K562 (cell line): Measurements from ENCODE around the gene TKTL1. TPM values are rescaled to one million over a fixed set of nuclear protein-coding genes. Genes with fewer than 3 reads are reported as not detected.

ENCODE experiments used
- ATAC-seq: fragments of 200-7000 bp; cut with Tn5 transposase; 3 replicates; pipeline ENCODE4 v1.9.1; 2020; ENCODE audit warnings: moderate library complexity
- BruUV-seq: library from RNA; stranded (reverse); fragments of 400-500 nt; replicated peaks from 2 replicates; lab custom pipeline; 2021; lab: Mats Ljungman, UMichigan
- CTCF ChIA-PET: fragments of 300-600 bp; formaldehyde crosslinking; extraction: SDS; loops from one replicate; lab custom pipeline; 2021; ENCODE audit warnings: low intra/inter-chr PET ratio; lab: Yijun Ruan, JAX
- POLR2A ChIA-PET: fragments of 300-600, 350-650 bp; sonication (Branson Sonifier 250); formaldehyde crosslinking; extraction: SDS; loops from one replicate; lab custom pipeline; 2021; ENCODE audit warnings: antibody characterized with exemption, inconsistent platforms; lab: Yijun Ruan, JAX
- DNase-seq, 4 experiments: peaks; one replicate each; pipeline versions ENCODE4 v3.0.0 to v3.0.0-alpha.2; 2011 to 2018; ENCODE audit warnings: low spot score in 3 of 4, mixed read lengths in 3 of 4; ENCODE audit errors: extremely low read depth in 1 of 4
- FAIRE-seq: peaks from 2 replicates; lab custom pipeline; 2011; peaks lifted over from hg19 to GRCh38; lab: Jason Lieb, UNC
- H2AFZ ChIP-seq: 2 replicates; pipeline ENCODE4 v1.6.0; 2011; ENCODE audit warnings: low read depth, low read length, control low read depth, inconsistent platforms
- H3K27ac ChIP-seq: fragments of 200-600 bp; 3 replicates; pipeline ENCODE4 v1.8.0; 2011; ENCODE audit warnings: low read depth, mild to moderate bottlenecking, control low read depth, inconsistent platforms, low read length, moderate library complexity, mixed read lengths; ENCODE audit errors: extremely low read depth
- H3K27me3 ChIP-seq, 2 experiments: fragments of 300-600 bp in 1 of 2; 2 replicates in 1 of 2; 3 replicates in 1 of 2; pipeline versions ENCODE4 v1.6.0 to v1.8.0; 2011; ENCODE audit warnings: inconsistent platforms in 2 of 2, low read length in 2 of 2, mild to moderate bottlenecking in 1 of 2, mixed read lengths in 1 of 2, moderate library complexity in 1 of 2; ENCODE audit not compliant: control insufficient read depth in 2 of 2, insufficient read depth in 2 of 2
- H3K36me3 ChIP-seq: fragments of 300-600 bp; 3 replicates; pipeline ENCODE4 v1.8.0; 2011; ENCODE audit warnings: mild to moderate bottlenecking, low read length, inconsistent platforms; ENCODE audit not compliant: control insufficient read depth, insufficient read depth
- H3K4me1 ChIP-seq, 2 experiments: fragments of 200-600 bp in 1 of 2; replicated peaks in 1 of 2; 2 replicates in 1 of 2; 3 replicates in 1 of 2; pipeline versions ENCODE4 v1.5.1 to v1.8.0; 2011; ENCODE audit warnings: inconsistent platforms in 2 of 2, low read length in 2 of 2, mild to moderate bottlenecking in 1 of 2, mixed read lengths in 1 of 2, moderate library complexity in 1 of 2; ENCODE audit not compliant: control insufficient read depth in 2 of 2, insufficient read depth in 2 of 2
- H3K4me2 ChIP-seq: 2 replicates; pipeline ENCODE4 v1.6.1; 2011; ENCODE audit warnings: low read length, control low read depth, inconsistent platforms, mixed read lengths; ENCODE audit not compliant: insufficient read depth
- H3K4me3 ChIP-seq: fragments of 200-600 bp; sonication (generic), shearing (Covaris generic); 2 replicates; pipeline ENCODE4 v1.5.1; 2016; ENCODE audit warnings: control low read depth, inconsistent platforms
- H3K79me2 ChIP-seq: fragments of 200-600 bp; 3 replicates; pipeline ENCODE4 v1.8.0; 2011; ENCODE audit warnings: low read length, inconsistent platforms; ENCODE audit not compliant: control insufficient read depth, insufficient read depth
- H3K9ac ChIP-seq, 2 experiments: 2 replicates each; pipeline versions ENCODE4 v1.6.0 to v1.6.1; 2011; ENCODE audit warnings: low read depth in 2 of 2, low read length in 2 of 2, control low read depth in 1 of 2, inconsistent platforms in 1 of 2, mild to moderate bottlenecking in 1 of 2, mixed read lengths in 1 of 2; ENCODE audit not compliant: insufficient read depth in 1 of 2
- H3K9me1 ChIP-seq: one replicate; pipeline ENCODE4 v1.6.0; 2011; ENCODE audit warnings: inconsistent platforms, mild to moderate bottlenecking, low read length, moderate library complexity; ENCODE audit not compliant: control insufficient read depth, insufficient read depth
- H3K9me3 ChIP-seq: replicated peaks from 2 replicates; pipeline ENCODE4 v1.5.1; 2011; ENCODE audit warnings: low read depth, low read length, inconsistent platforms; ENCODE audit not compliant: control insufficient read depth, insufficient read depth
- H4K20me1 ChIP-seq: replicated peaks from 2 replicates; pipeline ENCODE4 v1.6.1; 2011; ENCODE audit warnings: low read length, inconsistent platforms, mixed read lengths; ENCODE audit not compliant: control insufficient read depth, insufficient read depth
- ETV6 ChIP-seq, 3 experiments: fragments of 150-350 bp in 1 of 3; sonication (generic) in 1 of 3; formaldehyde crosslinking in 1 of 3; IDR thresholded peaks; 2 replicates each; pipeline versions ENCODE4 v1.6.1 to v1.8.0; 2014 to 2022; ENCODE audit warnings: borderline replicate concordance in 2 of 3, low read depth in 2 of 3, antibody characterized with exemption in 1 of 3, low read length in 1 of 3, mild to moderate bottlenecking in 1 of 3, missing genetic modification reagents in 1 of 3
- MBD2 ChIP-seq: sonication (generic); IDR thresholded peaks from 2 replicates; pipeline ENCODE4 v1.6.1; 2016; ENCODE audit warnings: low read depth, borderline replicate concordance
- MTA3 ChIP-seq: fragments of 450-650 bp; formaldehyde crosslinking; IDR thresholded peaks from 2 replicates; pipeline ENCODE4 v1.6.1; 2017; ENCODE audit warnings: mild to moderate bottlenecking, borderline replicate concordance
- POLR2G ChIP-seq: fragments of 200-400 bp; formaldehyde crosslinking; IDR thresholded peaks from 2 replicates; pipeline ENCODE4 v1.6.1; 2017; ENCODE audit warnings: low read depth, mild to moderate bottlenecking, antibody characterized with exemption, low read length, moderate library complexity
- POLR3G ChIP-seq: IDR thresholded peaks from 2 replicates; pipeline ENCODE4 v1.6.1; 2011; ENCODE audit not compliant: insufficient read length, insufficient replicate concordance; ENCODE audit errors: extremely low read depth
- RBFOX2 ChIP-seq: fragments of 200-400 bp; formaldehyde crosslinking; IDR thresholded peaks from 2 replicates; pipeline ENCODE4 v1.6.1; 2017; ENCODE audit warnings: low read depth, mild to moderate bottlenecking, low read length, moderate library complexity
- RBM22 ChIP-seq: fragments of 200-400 bp; formaldehyde crosslinking; IDR thresholded peaks from 2 replicates; pipeline ENCODE4 v1.6.1; 2018; ENCODE audit warnings: low read length, low read depth; ENCODE audit not compliant: poor library complexity, severe bottlenecking
- RNF2 ChIP-seq: sonication (generic); IDR thresholded peaks from 2 replicates; pipeline ENCODE4 v1.6.1; 2016
- SMARCB1 ChIP-seq: IDR thresholded peaks from 2 replicates; pipeline ENCODE4 v1.6.1; 2011; ENCODE audit warnings: improper control_type of control experiment, low read depth; ENCODE audit not compliant: insufficient read length
- SUPT5H ChIP-seq: fragments of 450-650 bp; IDR thresholded peaks from 2 replicates; pipeline ENCODE4 v1.6.1; 2016
- TARDBP ChIP-seq: fragments of 450-650 bp; IDR thresholded peaks from 2 replicates; pipeline ENCODE4 v1.6.1; 2016
- ZFX ChIP-seq: sonication (generic); formaldehyde crosslinking; IDR thresholded peaks from 2 replicates; pipeline ENCODE4 v1.8.0; 2022; ENCODE audit warnings: mild to moderate bottlenecking, missing genetic modification reagents, moderate library complexity
- ZNF121 ChIP-seq: sonication (generic); formaldehyde crosslinking; conservative IDR thresholded peaks from 2 replicates; pipeline ENCODE4 v1.8.0; 2022; ENCODE audit warnings: missing genetic modification reagents
- ZNF354B ChIP-seq: fragments of 250-450 bp; sonication (Bioruptor Pico); IDR thresholded peaks from 2 replicates; pipeline ENCODE4 v1.4.0; 2020
- WGBS: fragments of 100-300 bp; shearing (Covaris generic); methylation state at CpG from one replicate; pipeline ENCODE4 v1.1.6; 2016; ENCODE audit warnings: low coverage, mixed read lengths; ENCODE audit not compliant: insufficient coverage; ENCODE audit errors: missing lambda C conversion rate; 5-methylcytosine and 5-hydroxymethylcytosine counted together
- in situ Hi-C: fragments of 300-500 bp; cut with MboI; formaldehyde crosslinking; loops from 4 replicates; pipeline ENCODE4 v1.15.0; 2018; ENCODE audit warnings: inconsistent platforms, mixed read lengths
- intact Hi-C: fragments of 100-400 bp; cut with micrococcal nuclease; formaldehyde crosslinking; loops from 2 replicates; pipeline ENCODE4 v1.14.2; 2022
- polyA plus RNA-seq, 8 experiments: library from polyadenylated mRNA; depleted of rRNA in 4 of 8; stranded (reverse) in 5 of 8; unstranded in 3 of 8; fragments of >200 nt; fragmentation: Nextera tagmentation in 2 of 8; fragmentation: Illumina TruSeq in 1 of 8; extraction: Ambion mirVana in 2 of 8; extraction: Trizol in 1 of 8; gene quantifications; 2 replicates each; pipeline versions ENCODE4 v1.2.1 to v1.2.3, GENCODE V29; 2011 to 2014; ENCODE audit warnings: inconsistent platforms in 1 of 8, missing spikeins in 1 of 8
- total RNA-seq, 7 experiments: library from RNA; depleted of rRNA in 6 of 7; stranded (reverse); fragments of >200 nt in 6 of 7; fragmentation: Illumina TruSeq in 2 of 7; extraction: Trizol in 2 of 7; gene quantifications; 2 replicates each; pipeline versions ENCODE4 v1.2.1 to v1.2.3, GENCODE V29; 2011 to 2021; ENCODE audit warnings: low replicate concordance in 1 of 7
- TF ChIP-seq, protein P1 (sequence below): fragments of 250-450 bp; sonication (Bioruptor Pico); IDR thresholded peaks from 2 replicates; pipeline ENCODE4 v1.4.0; 2020; ENCODE audit warnings: mild to moderate bottlenecking

Gene TKTL1
- total and polyA plus RNA-seq, 9 of the 15 experiments (the other 6 are each of a cell fraction or from before 2014, with no cell fraction given), result 0.18 to 0.71 (median 0.38) TPM

DNA sequence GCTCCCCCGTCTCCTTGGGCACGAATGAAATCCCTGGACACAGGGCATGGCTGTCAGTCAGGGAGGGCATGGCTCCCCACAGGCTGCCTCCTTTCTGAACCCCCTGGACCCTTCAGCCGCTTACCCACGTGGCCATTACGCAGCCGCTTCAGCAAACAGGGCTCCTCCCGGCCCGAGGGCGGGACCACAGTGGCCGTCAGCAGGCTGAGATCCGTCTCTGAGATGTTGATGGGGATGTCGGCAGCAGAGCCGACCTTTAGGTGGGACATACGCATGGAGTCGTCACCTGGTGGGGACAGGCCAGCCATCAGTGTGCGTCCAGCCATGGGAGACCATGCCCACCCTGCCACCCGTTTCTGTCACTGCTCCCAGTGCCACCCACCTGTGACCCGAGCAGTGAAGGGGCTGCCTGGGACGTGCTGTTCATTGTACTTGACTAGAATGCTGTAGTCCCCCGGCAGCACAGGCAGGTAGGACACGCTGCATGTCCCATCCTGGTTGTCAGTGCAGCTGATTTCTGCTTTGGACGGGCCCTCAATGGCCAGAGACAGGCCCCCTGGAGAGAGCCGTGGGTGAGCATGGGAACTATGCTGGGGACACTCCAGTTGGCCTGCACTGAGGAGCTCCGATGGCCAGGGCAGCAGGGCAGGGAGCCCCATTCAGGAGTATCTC, 57.7 kb downstream of the TKTL1 start:
- FAIRE-seq (no peak), DNase-seq (no peak), ATAC-seq (no peak)
- Histone ChIP-seq H3K4me3 (no peak overlapping the region), H3K9me1 (no peaks in the 10 kb centered on the region), H3K79me2 (no peaks in the 10 kb centered on the region), H3K9ac (no peak overlapping the region; a peak in 1 of 4 replicates), H3K4me2 (no peak overlapping the region), H3K36me3 (peaks cover 100% of the 10 kb centered on the region; the same call in 2 of the 3 replicates), H3K27ac (no peak overlapping the region), H2AFZ (no peak overlapping the region), H3K4me1 (peaks cover 0 to 48% of the 10 kb centered on the region in 2 experiments; a peak in 2 of 5 replicates), H3K27me3 (no peaks in the 10 kb centered on the region), H4K20me1 (peaks cover 13% of the 10 kb centered on the region), H3K9me3 (no peaks in the 10 kb centered on the region)
- TF ChIP-seq RNF2, result no peak
- peak; percentile 18 for TF ChIP-seq RBFOX2
- TF ChIP-seq, protein P1, sequence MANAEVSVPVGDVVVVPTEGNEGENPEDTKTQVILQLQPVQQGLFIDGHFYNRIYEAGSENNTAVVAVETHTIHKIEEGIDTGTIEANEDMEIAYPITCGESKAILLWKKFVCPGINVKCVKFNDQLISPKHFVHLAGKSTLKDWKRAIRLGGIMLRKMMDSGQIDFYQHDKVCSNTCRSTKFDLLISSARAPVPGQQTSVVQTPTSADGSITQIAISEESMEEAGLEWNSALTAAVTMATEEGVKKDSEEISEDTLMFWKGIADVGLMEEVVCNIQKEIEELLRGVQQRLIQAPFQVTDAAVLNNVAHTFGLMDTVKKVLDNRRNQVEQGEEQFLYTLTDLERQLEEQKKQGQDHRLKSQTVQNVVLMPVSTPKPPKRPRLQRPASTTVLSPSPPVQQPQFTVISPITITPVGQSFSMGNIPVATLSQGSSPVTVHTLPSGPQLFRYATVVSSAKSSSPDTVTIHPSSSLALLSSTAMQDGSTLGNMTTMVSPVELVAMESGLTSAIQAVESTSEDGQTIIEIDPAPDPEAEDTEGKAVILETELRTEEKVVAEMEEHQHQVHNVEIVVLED, result no peak
- TF ChIP-seq ZNF121, result no peak
- peak; percentile 8; the same call in 1 of the 2 replicates for TF ChIP-seq SUPT5H
- no peak for TF ChIP-seq SMARCB1
- peak; percentile 61 for TF ChIP-seq RBM22
- no peak for TF ChIP-seq ETV6 (IDR thresholded peaks at IDR 0.05; ENCODE audit: borderline replicate concordance in 1 of 2, low read depth in 2 of 2, low read length in 1 of 2)
- TF ChIP-seq ETV6 (CRISPR knock-in tag; IDR thresholded peaks at IDR 0.05; ENCODE audit: borderline replicate concordance), result no peak
- TF ChIP-seq MBD2, result no peak
- TF ChIP-seq ZNF354B (CRISPR knock-in tag), result no peak
- no peak for TF ChIP-seq MTA3
- TF ChIP-seq POLR2G, result peak; percentile 71
- no peak for TF ChIP-seq ZFX
- TF ChIP-seq TARDBP, result no peak
- no peak for TF ChIP-seq POLR3G
- POLR2A ChIA-PET, result interaction anchor here (0.8 to 1.2 kb wide), 2 partner anchors 9 to 12 kb away, joined by 4 read pairs; no protein-coding TSS in a partner anchor
- in situ Hi-C loops (no loop called here), intact Hi-C loops (no loop called here)
- BruUV-seq, result no TSS peak
- 90% methylated on average over 13 of the region's 24 CpGs for WGBS
- CTCF ChIA-PET, result no interaction called here
